GM19395 (cell line): Measurements from ENCODE around the gene RFX1.
"Not testable (repeated sequence)": the region's sequence is repeated elsewhere in the genome, so short reads cannot be mapped to it uniquely, and the experiment has no call there.

ENCODE experiments used
- ATAC-seq: cut with Tn5 transposase; IDR thresholded peaks from one replicate; pipeline ENCODE4 v1.9.1; 2021; ENCODE audit warnings: mild to moderate bottlenecking, moderate library complexity; ENCODE audit not compliant: unreplicated experiment

The RFX1 gene

DNA sequence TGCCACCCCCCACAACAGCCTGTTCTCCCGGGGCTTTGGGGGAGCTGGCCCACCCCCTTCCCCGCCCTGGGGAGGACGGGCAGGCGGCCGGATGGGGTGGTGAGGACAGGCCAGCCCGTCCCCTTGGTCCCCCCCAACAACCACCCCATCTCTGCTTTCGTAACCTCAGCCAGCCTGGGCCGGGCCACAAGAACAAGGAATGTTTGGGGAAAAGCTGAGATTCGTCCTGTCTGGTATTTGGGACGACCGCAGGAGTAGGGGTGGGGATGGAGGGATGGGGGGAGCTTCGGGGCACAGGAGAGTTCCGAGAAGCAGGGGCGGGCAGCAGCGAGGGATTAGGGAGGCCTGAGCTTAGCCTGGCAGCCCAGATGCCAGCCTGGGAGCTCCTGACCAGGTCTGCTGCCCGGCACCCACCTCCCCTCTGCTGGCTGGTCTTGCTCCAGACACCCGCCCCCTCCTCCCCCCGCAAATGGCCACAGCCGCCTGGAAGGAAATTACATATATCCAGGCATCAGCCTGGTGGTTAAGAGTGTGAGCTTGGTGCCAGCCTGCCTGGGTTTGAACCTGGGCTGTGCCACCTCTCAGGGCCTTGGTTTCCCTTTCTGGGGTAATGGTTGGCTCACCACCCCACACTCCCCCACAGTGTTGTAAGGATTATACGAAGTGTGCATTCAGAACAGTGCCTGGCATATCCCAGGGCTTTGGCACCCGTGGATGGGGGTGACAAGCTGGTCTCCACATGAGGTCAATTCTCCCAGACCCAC lies 67.6 kb downstream of the RFX1 start, which contains the start of gene PODNL1:
Gene PODNL1, minus strand, starts transcription at position 117 of the 764 bp plus-strand sequence. CDS start 236 bp downstream, outside the sequence.
- ATAC-seq: no peak

DNA sequence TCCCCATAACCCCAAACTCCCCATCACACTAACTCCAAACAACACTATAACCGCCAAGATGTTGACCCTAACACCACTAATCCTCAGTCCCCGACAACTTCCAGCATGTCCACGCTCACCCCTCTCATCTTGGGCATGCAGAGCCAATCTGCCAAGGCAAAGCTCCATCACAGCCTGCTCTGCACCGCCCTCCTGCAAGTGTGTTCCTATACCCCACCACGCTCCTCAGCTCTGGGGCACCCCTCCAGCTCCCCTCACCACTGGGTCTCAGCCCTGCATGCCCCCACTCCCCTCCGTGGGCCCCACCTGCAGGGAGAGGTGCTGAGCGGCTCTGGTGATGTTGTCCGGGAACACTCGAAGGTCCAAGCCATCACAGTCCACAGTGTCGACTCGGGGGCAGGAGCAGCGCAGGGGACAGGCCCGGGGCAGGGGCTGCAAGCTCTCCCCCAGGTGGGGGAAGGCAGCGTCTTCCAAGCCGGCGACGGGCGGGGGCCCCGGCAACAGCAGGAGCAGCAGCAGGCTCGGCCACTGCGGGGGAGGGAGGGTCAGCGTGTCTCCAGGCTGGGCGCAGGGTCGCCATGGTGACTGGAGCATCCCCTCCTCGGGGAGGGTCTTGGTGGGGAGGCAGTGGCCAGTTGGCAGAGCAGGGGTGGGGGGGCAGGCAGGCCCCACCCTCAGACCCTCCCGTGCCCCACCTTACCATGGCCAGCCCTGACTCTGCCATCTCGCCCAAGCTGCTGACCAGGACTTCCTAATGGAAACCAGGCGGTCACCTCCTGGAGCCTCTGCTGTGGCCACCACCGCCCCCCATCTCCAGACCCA lies 68.4 kb downstream of the RFX1 start:
- no peak for ATAC-seq

DNA sequence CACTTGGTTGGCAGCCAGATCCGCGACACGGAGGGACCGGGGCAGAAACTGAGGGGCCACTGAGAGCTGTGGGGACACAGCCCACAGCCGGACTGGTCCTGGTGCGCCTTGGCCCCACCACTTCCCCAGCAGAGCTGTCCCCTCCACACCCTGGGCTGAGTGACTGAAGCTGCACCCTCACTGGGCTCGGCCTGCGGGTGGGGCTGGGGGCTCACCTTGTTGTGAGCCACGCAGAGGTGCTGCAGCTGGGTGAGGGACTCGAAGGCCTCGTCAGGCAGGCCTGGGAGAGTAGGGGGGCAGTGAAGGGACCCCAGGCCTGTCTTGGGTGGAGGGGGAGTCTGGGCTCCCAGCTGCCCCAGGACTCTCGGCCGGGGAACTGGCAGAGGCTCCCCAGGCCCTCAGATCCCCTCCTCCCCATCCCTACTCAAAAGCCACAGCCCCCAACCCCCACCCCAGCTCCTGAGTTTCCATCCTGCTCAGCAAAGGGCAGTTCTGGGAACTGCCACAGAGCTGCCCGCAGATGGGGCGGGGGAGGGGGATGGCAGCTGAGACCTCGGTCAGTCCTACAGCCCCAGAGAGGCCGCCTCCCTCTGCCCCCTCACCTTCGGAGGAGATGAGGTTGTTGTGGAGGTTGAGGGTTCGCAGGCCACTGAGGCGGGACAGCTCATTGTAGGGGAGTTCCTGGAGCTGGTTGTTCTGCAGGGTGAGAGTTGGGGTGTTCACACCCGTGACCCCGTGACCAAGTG lies 70.2 kb downstream of the RFX1 start:
- no peak for ATAC-seq

DNA sequence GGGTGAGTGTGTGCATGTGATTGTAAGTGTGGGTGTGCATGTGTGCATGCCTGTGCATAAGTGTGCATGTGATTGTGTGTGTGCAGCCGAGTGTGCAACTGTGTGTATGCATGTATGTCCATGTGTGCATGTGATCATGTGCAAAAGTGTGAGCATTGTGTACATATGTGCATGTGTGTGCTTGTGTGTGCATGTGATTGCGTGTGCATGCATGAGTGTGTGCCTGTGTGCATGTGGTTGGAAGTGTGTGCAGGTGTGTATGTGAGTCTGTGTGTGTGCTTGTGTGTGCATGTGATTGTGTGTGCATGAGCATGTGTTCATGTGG lies 71.4 kb downstream of the RFX1 start:
- no peak for ATAC-seq

DNA sequence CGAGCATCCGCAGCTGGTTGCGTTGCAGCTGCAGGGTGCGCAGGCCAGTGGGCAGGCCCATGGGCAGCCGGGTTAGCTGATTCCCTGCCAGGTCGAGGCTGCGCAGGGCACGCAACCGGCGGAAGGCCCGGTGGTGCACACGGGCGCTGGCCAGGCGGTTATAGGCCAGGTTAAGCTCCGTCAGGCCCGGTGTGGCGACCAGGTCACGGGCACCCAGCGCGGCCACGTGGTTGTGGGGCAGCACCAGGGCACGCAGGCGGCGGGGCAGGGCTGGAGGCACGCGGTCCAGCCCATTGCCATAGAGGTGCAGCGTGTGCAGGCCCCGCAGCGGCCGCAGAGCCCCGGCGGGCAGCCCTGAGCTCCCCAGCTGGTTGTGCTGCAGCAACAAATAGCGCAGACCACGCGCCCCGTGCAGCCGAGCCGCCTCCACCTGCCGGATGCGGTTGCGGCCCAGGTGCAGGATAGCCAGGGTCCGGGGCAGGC lies 73.2 kb downstream of the RFX1 start:
- no peak for ATAC-seq

DNA sequence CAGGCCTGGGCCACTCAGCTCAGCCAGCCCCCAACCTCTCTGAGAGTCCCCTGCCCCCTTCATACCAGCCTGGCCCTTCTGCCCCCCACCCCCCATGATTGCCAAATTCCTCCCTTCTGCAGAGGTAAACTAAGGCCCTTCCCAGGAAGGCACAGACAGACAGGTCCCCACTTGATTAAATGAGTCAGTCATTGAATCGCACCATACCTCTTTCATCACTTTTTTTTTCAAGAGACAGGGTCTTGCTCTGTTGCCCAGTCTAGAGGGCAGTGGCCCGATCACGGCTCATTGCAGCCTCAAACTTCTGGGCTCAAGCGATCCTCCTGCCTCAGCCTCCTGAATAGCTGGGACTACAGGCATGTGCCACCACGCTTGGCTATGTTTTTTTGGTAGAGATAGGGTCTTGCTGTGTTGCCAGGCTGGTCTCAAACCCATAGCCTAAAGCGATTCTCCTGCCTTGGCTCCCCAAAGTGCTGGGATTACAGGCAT lies 73.9 kb downstream of the RFX1 start:
- ATAC-seq: no peak

DNA sequence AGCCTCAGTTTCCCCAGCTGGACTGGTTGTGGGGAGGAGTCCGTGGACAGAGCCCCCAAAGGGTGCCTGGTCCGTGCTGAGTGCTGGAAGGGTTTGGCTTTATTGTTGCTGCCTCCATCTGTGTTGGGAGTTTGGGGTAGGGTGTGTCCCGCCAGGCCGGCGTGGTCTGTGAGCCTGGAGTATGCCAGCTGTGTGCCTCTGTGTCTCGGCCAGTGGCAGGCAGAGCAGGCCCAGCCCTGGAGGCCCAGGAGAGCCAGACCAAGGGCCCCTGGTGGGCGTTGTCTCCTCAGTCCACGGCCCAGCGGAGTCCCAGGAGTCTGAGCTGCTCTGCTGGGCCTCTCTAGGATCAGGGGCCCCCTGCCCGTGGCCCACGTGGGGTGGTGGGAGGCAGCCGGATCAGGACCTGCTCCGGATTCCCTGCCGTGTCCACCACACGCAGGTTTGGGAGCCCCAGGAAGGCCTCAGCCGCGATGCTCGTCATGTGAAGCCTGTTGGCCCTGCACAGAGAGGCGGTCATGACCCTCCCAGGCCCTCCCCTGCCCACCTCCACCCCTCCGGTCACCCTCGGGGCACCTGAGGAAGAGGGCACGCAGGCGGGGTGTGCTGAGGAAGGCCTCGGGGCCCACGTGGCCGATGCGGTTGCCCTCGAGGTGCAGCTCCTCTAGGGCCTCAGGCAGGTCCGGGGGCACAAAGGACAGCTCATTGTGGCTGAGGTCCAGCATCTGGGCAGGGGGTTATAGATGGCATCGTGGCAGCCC lies 74.5 kb downstream of the RFX1 start:
- no peak for ATAC-seq

DNA sequence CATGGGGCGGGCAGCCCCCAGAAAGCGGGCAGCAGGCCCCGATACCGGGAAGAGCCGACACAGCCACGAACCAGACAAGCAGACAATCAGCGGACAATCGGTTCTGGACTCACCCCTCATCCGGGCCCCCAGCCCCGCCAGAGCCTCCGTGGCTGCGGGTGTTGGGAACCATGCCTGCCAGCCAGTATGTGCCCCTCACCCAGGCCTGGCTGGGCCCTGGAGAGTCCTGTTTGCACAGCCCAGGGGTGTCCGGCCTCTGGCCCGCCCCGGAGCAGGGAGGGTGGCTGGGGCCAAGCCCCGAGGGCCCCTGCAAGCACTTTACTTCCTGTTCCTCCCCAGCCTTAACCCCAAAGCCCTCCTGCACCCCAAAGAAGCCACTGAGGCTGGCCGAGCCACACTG lies 75.7 kb downstream of the RFX1 start:
- no peak for ATAC-seq

DNA sequence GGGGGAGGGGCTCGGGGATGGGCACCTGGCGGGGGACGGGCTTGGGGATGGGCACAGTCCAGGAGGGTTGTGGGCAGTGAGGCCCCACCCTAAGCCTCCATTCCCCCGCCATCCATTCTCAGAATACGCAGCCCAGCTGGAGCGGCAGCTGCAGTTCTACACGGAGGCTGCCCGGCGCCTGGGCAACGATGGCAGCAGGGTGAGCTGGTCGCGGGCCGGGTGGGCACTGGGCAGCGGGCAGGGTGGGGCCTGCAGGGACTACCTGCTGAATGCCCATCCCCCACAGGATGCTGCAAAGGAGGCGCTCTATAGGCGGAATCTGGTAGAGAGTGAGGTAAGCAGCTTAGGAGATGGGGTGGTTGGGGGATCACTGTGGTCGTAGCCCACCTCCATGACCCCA lies 76.2 kb downstream of the RFX1 start:
- no peak for ATAC-seq

DNA sequence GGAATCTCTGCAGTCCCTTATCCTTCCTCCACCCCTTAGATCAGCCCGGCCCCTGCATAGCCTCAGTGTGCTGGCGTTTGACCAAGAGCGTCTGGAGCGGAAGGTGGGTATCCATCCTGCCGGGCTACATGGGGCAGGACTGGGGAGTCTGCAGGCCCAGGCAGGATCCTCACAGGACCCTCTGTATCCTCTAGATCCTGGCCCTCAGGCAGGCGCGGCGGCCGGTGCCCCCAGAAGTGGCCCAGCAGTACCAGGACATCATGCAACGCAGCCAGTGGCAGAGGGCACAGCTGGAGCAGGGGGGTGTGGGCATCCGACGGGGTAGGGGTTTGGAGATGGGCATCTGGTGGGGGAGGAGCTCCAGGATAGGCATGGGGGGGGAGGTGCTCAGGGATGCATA lies 76.8 kb downstream of the RFX1 start:
- ATAC-seq: no peak

DNA sequence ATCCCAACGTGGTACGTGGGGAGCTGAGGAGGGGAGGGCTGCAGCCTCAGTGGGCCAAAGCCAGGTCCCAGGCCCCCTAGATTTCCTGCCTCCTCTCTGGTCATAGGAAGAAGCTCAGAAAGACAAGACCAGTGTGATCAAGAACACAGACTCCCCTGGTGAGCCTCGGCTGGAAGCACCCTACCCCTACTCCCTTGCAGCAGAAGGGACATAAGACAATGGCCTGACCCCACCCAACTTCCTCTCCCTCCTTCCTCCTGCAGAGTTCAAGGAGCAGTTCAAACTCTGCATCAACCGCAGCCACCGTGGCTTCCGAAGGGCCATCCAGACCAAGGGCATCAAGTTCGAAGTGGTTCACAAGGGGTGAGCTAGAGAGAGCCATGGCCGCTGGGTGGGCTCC lies 79.4 kb downstream of the RFX1 start:
- ATAC-seq: no peak

DNA sequence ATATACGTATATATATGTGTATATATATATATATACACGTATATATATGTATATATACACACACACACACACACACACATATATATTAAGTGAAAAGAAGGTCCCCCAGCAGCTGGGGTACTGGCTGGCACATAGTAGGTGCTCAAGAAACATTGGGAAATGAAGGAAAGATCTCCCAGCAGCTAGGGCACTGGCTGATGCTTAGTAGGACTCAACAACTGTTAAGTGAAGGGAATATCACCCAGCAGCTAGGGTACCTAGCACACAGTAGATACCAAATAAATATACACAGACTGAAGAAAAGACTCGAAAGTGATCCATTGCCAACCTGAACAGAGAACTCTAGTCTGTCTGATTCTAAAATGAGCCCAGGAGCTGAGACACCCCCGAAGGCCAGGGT lies 80.1 kb downstream of the RFX1 start:
- no peak for ATAC-seq

DNA sequence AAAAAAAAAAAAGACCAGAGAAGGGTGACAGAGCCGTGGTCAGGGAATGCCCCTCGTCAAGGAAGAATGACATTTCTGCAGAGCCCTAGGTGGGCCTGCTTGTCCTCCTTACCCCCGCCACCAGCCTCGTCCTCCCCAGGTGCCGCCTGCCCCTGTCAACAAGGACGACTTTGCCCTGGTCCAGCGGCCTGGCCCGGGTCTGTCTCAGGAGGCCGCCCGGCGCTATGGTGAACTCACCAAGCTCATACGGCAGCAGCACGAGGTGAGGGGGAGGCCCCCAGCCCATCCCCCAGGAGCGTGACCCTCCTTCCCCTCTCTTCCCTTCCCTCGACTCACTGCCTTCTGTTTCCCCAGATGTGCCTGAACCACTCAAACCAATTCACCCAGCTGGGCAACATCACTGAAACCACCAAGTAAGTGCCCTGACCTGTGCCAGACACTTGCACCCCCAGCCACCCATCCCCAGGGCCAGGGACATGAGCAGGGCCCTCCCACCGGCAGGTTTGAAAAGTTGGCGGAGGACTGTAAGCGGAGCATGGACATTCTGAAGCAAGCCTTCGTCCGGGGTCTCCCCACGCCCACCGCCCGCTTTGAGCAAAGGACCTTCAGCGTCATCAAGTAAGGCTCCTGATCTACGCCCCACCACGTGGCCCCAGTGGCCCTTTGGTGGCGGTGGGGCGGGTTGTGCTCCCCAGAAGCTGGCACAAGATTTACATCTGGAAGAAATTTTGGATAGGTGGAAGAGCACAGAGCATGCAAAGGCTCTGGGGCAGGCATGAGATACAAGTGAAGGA lies 82.7 kb downstream of the RFX1 start:
- ATAC-seq: no peak

DNA sequence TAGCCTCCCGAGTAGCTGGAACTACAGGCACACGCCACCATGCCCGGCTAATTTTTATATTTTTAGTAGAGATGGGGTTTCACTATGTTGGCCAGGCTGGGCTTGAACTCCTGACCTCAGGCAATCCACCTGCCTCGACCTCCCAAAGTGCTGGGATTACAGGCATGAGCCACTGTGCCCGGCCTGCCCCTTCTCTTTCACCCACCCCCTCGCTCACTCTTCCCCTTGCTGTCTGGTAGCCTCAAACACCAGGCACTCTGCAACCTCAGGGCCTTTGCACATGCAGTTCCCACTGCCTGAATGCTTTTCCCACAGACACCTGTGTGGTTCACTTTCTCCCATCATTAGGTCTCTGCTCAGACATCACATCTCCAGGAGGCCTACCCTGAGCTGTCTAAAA lies 84.0 kb downstream of the RFX1 start:
- ATAC-seq: not testable (repeated sequence)

DNA sequence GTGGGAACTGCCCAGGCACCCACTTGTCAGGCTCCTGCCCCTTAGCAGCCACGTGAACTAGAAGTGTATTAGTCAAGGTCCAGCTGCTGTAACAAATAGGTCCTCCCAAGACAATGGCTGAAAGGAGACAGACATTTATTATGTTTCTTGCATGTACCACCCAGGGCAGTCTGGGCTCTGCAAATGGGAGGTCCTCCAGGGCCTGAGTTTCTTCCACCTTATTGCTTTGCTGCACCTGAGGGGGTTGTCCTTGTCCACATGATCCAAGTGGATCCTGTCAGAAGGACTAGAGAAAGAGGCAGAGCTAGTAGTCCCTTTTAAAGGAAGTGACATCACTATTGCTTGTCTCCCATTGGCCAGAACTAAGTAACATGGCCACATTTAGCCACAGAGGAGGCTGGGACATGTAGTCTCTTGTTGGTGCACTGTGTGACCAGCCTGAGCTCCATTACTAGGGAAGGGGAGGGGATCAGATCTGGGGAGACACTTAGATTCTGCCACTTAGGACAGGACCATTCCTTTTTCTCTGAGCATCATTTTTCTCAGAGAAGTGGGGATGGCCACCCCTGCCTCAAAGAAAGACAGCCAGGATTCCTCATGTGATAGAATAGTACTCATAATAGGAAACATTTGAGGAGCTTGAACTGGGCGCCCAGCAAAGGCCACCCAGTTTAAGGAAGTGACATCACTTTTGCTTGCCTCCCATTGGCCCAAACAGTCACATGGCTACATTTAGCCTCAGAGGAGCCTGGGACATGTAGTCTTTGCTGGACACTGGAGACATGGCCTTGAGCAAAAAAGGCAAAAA lies 85.0 kb downstream of the RFX1 start:
- no peak for ATAC-seq

DNA sequence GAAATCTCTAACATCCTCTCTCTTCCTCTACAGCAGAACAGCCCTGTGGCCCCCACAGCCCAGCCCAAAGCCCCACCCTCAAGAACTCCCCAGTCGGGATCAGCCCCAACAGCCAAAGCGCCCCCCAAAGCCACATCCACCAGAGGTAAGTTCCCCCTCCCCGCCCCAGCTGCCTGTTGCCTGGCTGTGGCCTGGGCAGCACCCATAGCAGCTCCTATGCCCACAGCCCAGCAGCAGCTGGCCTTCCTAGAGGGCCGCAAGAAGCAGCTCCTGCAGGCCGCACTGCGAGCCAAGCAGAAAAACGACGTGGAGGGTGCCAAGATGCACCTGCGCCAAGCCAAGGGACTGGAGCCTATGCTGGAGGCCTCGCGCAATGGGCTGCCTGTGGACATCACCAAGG lies 85.6 kb downstream of the RFX1 start:
- ATAC-seq: no peak

DNA sequence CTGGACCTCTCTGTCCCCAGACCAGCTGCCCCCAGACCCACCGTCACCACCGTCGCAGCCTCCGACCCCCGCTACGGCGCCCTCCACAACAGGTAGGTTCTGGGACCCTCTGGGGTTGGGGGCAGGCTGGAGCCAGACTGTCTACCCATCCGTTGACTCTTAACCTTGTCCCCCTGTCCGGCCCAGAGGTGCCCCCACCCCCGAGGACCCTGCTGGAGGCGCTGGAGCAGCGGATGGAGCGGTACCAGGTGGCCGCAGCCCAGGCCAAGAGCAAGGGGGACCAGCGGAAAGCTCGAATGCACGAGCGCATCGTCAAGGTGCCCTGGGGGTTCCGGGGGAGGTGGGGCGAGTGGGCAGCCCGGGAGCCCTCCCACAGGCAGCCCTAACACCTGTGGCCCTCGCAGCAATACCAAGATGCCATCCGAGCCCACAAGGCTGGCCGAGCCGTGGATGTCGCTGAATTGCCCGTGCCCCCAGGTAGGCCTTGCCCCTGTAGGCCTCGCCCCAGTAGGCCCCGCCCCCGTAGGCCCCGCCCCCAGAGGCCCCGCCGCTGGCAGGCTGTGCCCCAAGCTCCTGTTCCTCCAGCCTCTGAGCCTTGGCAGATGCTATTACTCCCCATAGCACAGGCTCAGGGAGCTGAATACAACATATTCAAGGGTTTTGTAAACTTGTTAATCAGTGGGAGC lies 87.3 kb downstream of the RFX1 start:
- ATAC-seq: no peak

DNA sequence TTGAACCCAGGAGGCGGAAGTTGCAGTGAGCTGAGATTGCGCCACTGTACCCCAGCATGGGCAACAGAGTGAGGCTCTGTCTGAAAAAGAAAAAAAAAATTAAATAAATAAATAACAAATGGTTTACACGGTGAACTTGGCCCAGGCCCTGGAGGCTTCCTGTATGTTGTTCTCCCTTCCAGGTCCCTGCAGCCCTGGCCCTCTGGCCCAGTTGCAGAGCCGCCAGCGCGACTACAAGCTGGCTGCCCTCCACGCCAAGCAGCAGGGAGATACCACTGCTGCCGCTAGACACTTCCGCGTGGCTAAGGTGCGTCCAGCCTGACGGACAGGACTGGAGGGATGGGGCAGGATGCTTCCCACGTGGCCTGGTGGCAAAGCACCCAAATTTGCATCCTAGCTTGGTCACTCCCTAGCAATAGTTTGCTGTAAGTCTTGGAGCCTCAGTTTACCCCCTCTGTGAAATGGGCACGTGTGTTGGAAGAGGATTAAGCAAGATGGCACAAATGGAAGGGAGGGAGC lies 88.2 kb downstream of the RFX1 start:
- ATAC-seq: no peak
